ENCODE data around the gene SMYD1. TPM values are rescaled to one million over a fixed set of nuclear protein-coding genes. Genes with fewer than 3 reads are reported as not detected.

The SMYD1 gene
- polyA plus RNA-seq, 3 donors, result not detected

GRCh38 chr2:88127638-88127887, 59.9 kb downstream of the SMYD1 start:
- Mint-ChIP-seq H3K36me3 (no peaks in the 10 kb centered on the region), H3K9me3 (no peaks in the 10 kb centered on the region), H3K27me3 (ENCODE audit: low read depth in 3 of 3) (peaks cover 2 to 10% (median 4%) of the 10 kb centered on the region in 3 donors), H3K27ac (no peak overlapping the region), H3K4me1 (no peaks in the 10 kb centered on the region), H3K4me3 (no peak overlapping the region)
- H3K4me3 ChIP-seq (replicated peaks in 1 of 3; ENCODE audit: low read depth in 2 of 3, low read length in 3 of 3), result no peak overlapping the region
- H3K9me3 ChIP-seq (replicated peaks in 1 of 2; ENCODE audit: control insufficient read depth in 1 of 2, insufficient read depth in 1 of 2, low read length in 2 of 2), result no peaks in the 10 kb centered on the region
- no peak overlapping the region for H2AFZ ChIP-seq (ENCODE audit: insufficient read depth, low read depth, low read length, poor library complexity, severe bottlenecking)
- no peaks in the 10 kb centered on the region for H4K20me1 ChIP-seq (ENCODE audit: insufficient read depth, low read length)
- intact Hi-C loops (cut with micrococcal nuclease), result no loop called here
- no peak overlapping the region for H3K9ac ChIP-seq (ENCODE audit: insufficient read depth, low read length, poor library complexity, severe bottlenecking)
- H3K36me3 ChIP-seq (replicated peaks in 1 of 2; ENCODE audit: control insufficient read depth in 1 of 2, insufficient read depth in 2 of 2, low read length in 2 of 2), result no peaks in the 10 kb centered on the region
- no peak overlapping the region for H3K4me2 ChIP-seq (replicated peaks; ENCODE audit: extremely low read depth, low read length, poor library complexity, severe bottlenecking)
- DNase-seq, result no peak
- TF ChIP-seq CTCF (IDR thresholded peaks at IDR 0.05), result no peak
- H3K27ac ChIP-seq (ENCODE audit: low read depth in 1 of 2, low read length in 2 of 2), result no peak overlapping the region
- no peaks in the 10 kb centered on the region for H3K79me2 ChIP-seq (ENCODE audit: insufficient read depth, low read length)
- H3K4me1 ChIP-seq (ENCODE audit: control insufficient read depth in 1 of 2, insufficient read depth in 2 of 2, low read length in 2 of 2), result no peaks in the 10 kb centered on the region
- no CpG with 5 or more reads among the region's 1 CpG for WGBS (ENCODE audit: insufficient coverage)
- H3K27me3 ChIP-seq (ENCODE audit: control insufficient read depth in 2 of 2, insufficient read depth in 2 of 2, low read length in 2 of 2), result no peaks in the 10 kb centered on the region

GRCh38 chr2:88127888-88128653, 60.4 kb downstream of the SMYD1 start, which contains the start of gene FABP1:
Gene FABP1, minus strand, starts transcription at chr2:88128062. Its CDS starts 45 bp downstream, at chr2:88128017.
- no peaks in the 10 kb centered on the region for H3K27me3 ChIP-seq (ENCODE audit: control insufficient read depth in 2 of 2, insufficient read depth in 2 of 2, low read length in 2 of 2)
- no peaks in the 10 kb centered on the region for H3K36me3 ChIP-seq (replicated peaks in 1 of 2; ENCODE audit: control insufficient read depth in 1 of 2, insufficient read depth in 2 of 2, low read length in 2 of 2)
- H4K20me1 ChIP-seq (ENCODE audit: insufficient read depth, low read length), result no peaks in the 10 kb centered on the region
- DNase-seq, result no peak
- no peak within 1 kb of the TSS for H3K27ac ChIP-seq (ENCODE audit: low read depth in 1 of 2, low read length in 2 of 2)
- no peak within 1 kb of the TSS for H3K4me3 Mint-ChIP-seq
- H3K4me1 Mint-ChIP-seq, result no peaks in the 10 kb centered on the region
- H3K9me3 ChIP-seq (replicated peaks in 1 of 2; ENCODE audit: control insufficient read depth in 1 of 2, insufficient read depth in 1 of 2, low read length in 2 of 2), result no peaks in the 10 kb centered on the region
- H3K4me2 ChIP-seq (replicated peaks; ENCODE audit: extremely low read depth, low read length, poor library complexity, severe bottlenecking), result no peak within 1 kb of the TSS
- intact Hi-C loops (cut with micrococcal nuclease), result no loop called here
- no peaks in the 10 kb centered on the region for H3K36me3 Mint-ChIP-seq
- no peak within 1 kb of the TSS for H3K9ac ChIP-seq (ENCODE audit: insufficient read depth, low read length, poor library complexity, severe bottlenecking)
- TF ChIP-seq CTCF (IDR thresholded peaks at IDR 0.05), result no peak
- no peak within 1 kb of the TSS for H2AFZ ChIP-seq (ENCODE audit: insufficient read depth, low read depth, low read length, poor library complexity, severe bottlenecking)
- H3K27me3 Mint-ChIP-seq (ENCODE audit: low read depth in 3 of 3), result peaks cover 2 to 10% (median 4%) of the 10 kb centered on the region in 3 donors
- WGBS (ENCODE audit: insufficient coverage), result 91% methylated on average over 5 of the region's 12 CpGs
- no peaks in the 10 kb centered on the region for H3K9me3 Mint-ChIP-seq
- H3K4me3 ChIP-seq (replicated peaks in 1 of 3; ENCODE audit: low read depth in 2 of 3, low read length in 3 of 3), result no peak within 1 kb of the TSS
- no peak within 1 kb of the TSS for H3K27ac Mint-ChIP-seq
- H3K79me2 ChIP-seq (ENCODE audit: insufficient read depth, low read length), result no peaks in the 10 kb centered on the region
- H3K4me1 ChIP-seq (ENCODE audit: control insufficient read depth in 1 of 2, insufficient read depth in 2 of 2, low read length in 2 of 2), result no peaks in the 10 kb centered on the region

All from CD14-positive monocyte (primary cell).